Measurements from ENCODE around the gene RAD51B.

DNA sequence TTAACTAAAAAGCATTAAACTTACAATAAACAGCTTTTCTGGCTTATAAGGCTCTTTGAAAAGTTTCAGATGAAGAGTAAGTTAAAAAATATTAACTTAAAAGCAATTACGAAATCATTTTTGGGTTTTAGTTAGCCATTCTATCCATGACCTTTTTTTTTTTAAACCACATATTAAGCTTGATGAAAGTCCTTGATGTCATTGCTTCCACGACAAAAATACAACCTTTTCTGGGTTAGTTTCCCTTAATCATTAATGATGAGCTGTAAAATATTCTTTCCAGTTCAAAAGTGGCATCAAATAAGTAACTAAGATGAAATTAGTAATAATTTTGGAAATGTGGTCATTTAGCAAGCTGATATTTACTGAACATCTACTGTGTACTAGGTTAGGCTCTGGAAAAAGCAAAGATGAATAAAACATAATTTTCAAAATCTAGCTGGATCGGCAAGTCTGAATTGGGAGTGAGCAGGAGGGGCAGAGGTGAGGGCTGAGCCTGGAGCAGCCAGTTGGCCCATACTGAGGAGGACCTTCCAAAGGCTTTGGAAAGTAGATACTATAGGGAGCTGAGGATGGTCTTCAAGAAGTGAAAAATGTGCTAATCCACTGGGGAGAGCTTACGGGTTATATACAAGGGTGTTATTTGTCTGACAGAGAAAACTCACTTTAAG is 628.1 kb downstream of the RAD51B start:
- TF ChIP-seq CTCF (conservative IDR thresholded peaks at IDR 0.05 in 1 of 2, IDR thresholded peaks at IDR 0.05 in 1 of 2; ENCODE audit: low read depth in 1 of 2, low read length in 2 of 2) (no peak), EZH2 (IDR thresholded peaks at IDR 0.05; ENCODE audit: low read length, missing control alignments) (no peak)
